HepG2 (cell line): ENCODE data around the gene AFDN. TPM values are rescaled to one million over a fixed set of nuclear protein-coding genes. Genes with fewer than 3 reads are reported as not detected.

Experiments
- ATAC-seq: fragments of 200-7000 bp; cut with Tn5 transposase; 3 replicates; pipeline ENCODE4 v1.9.1; 2020; ENCODE audit warnings: mild to moderate bottlenecking, moderate library complexity
- BruUV-seq: library from RNA; stranded (reverse); fragments of 400-500 nt; replicated peaks from 2 replicates; lab custom pipeline; 2021; lab: Mats Ljungman, UMichigan
- CTCF ChIA-PET: fragments of 300-600 bp; formaldehyde crosslinking; extraction: SDS; loops from one replicate; lab custom pipeline; 2021; ENCODE audit warnings: low total read pairs, inconsistent platforms, low intra/inter-chr PET ratio; lab: Yijun Ruan, JAX
- POLR2A ChIA-PET: fragments of 350-600 bp; sonication (Branson Sonifier 250); formaldehyde crosslinking; loops from one replicate; lab custom pipeline; 2020; ENCODE audit warnings: antibody characterized with exemption, inconsistent platforms; lab: Yijun Ruan, JAX
- DNase-seq: peaks from one replicate; pipeline ENCODE4 v3.0.0-alpha.2; 2015; ENCODE audit warnings: low spot score
- FAIRE-seq: peaks from 3 replicates; lab custom pipeline; 2011; peaks lifted over from hg19 to GRCh38; lab: Jason Lieb, UNC
- H2AFZ ChIP-seq: one replicate; pipeline ENCODE4 v1.6.1; 2011; ENCODE audit warnings: low read length, inconsistent platforms
- H3K27ac ChIP-seq: fragments of 300-600 bp; 3 replicates; pipeline ENCODE4 v1.8.0; 2011; ENCODE audit warnings: mixed run types, mild to moderate bottlenecking, mixed read lengths, low read length, inconsistent platforms; ENCODE audit not compliant: insufficient read depth; ENCODE audit errors: extremely low read length
- H3K27me3 ChIP-seq, 2 experiments: fragments of 200-600 bp in 1 of 2; 2 replicates in 1 of 2; 3 replicates in 1 of 2; pipeline versions ENCODE4 v1.6.0 to v1.8.0; 2011; ENCODE audit warnings: low read length in 2 of 2, mild to moderate bottlenecking in 2 of 2, moderate library complexity in 2 of 2, inconsistent platforms in 1 of 2; ENCODE audit not compliant: insufficient read depth in 2 of 2, control insufficient read depth in 1 of 2
- H3K36me3 ChIP-seq, 2 experiments: fragments of 200-600 bp in 1 of 2; replicated peaks in 1 of 2; 2 replicates in 1 of 2; 3 replicates in 1 of 2; pipeline versions ENCODE4 v1.5.1 to v1.8.0; 2011; ENCODE audit warnings: low read length in 2 of 2, inconsistent platforms in 1 of 2; ENCODE audit not compliant: insufficient read depth in 2 of 2, control insufficient read depth in 1 of 2
- H3K4me1 ChIP-seq: 2 replicates; pipeline ENCODE4 v1.5.1; 2012; ENCODE audit warnings: low read length, inconsistent platforms; ENCODE audit not compliant: insufficient read depth
- H3K4me2 ChIP-seq: 2 replicates; pipeline ENCODE4 v1.6.0; 2011; ENCODE audit warnings: low read depth, low read length, inconsistent platforms
- H3K4me3 ChIP-seq, 3 experiments: fragments of 200-600 bp in 1 of 3; sonication (generic), shearing (Covaris generic) in 1 of 3; replicated peaks in 1 of 3; 2 replicates each; pipeline ENCODE4 v1.5.1; 2011 to 2016; ENCODE audit warnings: low read length in 3 of 3, inconsistent platforms in 2 of 3, low read depth in 2 of 3, mild to moderate bottlenecking in 2 of 3, control low read depth in 1 of 3, mixed read lengths in 1 of 3; ENCODE audit not compliant: insufficient read depth in 1 of 3
- H3K79me2 ChIP-seq: one replicate; pipeline ENCODE4 v1.6.1; 2011; ENCODE audit warnings: low read length, inconsistent platforms; ENCODE audit not compliant: insufficient read depth
- H3K9ac ChIP-seq: 2 replicates; pipeline ENCODE4 v1.6.0; 2011; ENCODE audit warnings: mild to moderate bottlenecking, low read depth, low read length, inconsistent platforms; ENCODE audit not compliant: insufficient read depth
- H3K9me3 ChIP-seq: 2 replicates; pipeline ENCODE4 v1.5.1; 2012; ENCODE audit warnings: mild to moderate bottlenecking, low read length
- H4K20me1 ChIP-seq: 2 replicates; pipeline ENCODE4 v1.6.0; 2011; ENCODE audit warnings: inconsistent platforms, mild to moderate bottlenecking, low read length, moderate library complexity; ENCODE audit not compliant: insufficient read depth
- EZH2 ChIP-seq: conservative IDR thresholded peaks from 2 replicates; pipeline ENCODE4 v1.6.1; 2012; ENCODE audit warnings: mild to moderate bottlenecking, low read depth, low read length, moderate library complexity
- MAFG ChIP-seq: sonication (generic); formaldehyde crosslinking; IDR thresholded peaks from 2 replicates; pipeline ENCODE4 v1.5.1; 2020; ENCODE audit warnings: mild to moderate bottlenecking, missing genetic modification reagents
- MED13 ChIP-seq: sonication (generic); formaldehyde crosslinking; IDR thresholded peaks from 2 replicates; pipeline ENCODE4 v1.5.0; 2020; ENCODE audit warnings: missing genetic modification reagents
- MZF1 ChIP-seq: sonication (generic); formaldehyde crosslinking; IDR thresholded peaks from 2 replicates; pipeline ENCODE4 v1.8.1; 2023; ENCODE audit warnings: mild to moderate bottlenecking, missing genetic modification reagents, borderline replicate concordance
- ZBTB42 ChIP-seq: sonication (generic); formaldehyde crosslinking; IDR thresholded peaks from 2 replicates; pipeline ENCODE4 v1.5.0; 2020; ENCODE audit warnings: mild to moderate bottlenecking, missing genetic modification reagents
- ZNF317 ChIP-seq: sonication (generic); formaldehyde crosslinking; IDR thresholded peaks from 2 replicates; pipeline ENCODE4 v1.5.0; 2020; ENCODE audit warnings: mild to moderate bottlenecking, missing genetic modification reagents
- ZNF343 ChIP-seq: sonication (generic); formaldehyde crosslinking; IDR thresholded peaks from 2 replicates; pipeline ENCODE4 v1.4.0; 2020; ENCODE audit warnings: mild to moderate bottlenecking, missing genetic modification reagents
- ZNF564 ChIP-seq: sonication (generic); formaldehyde crosslinking; IDR thresholded peaks from 2 replicates; pipeline ENCODE4 v1.8.1; 2023; ENCODE audit warnings: mild to moderate bottlenecking, missing genetic modification reagents
- ZSCAN9 ChIP-seq: IDR thresholded peaks from 2 replicates; pipeline ENCODE4 v1.6.1; 2016; ENCODE audit warnings: borderline replicate concordance
- WGBS: methylation state at CpG from one replicate; pipeline ENCODE4 v1.1.6; 2017; ENCODE audit warnings: low lambda C conversion rate; 5-methylcytosine and 5-hydroxymethylcytosine counted together
- in situ Hi-C: cut with HindIII; loops from 2 replicates; pipeline ENCODE4 v1.10.0; 2017; ENCODE audit warnings: low pct_unique_long_range_greater_than_20kb; ENCODE audit not compliant: extremely low pct_ligation_motif_present
- intact Hi-C: fragments of 100-400 bp; cut with micrococcal nuclease; formaldehyde crosslinking; loops from one replicate; pipeline ENCODE4 v1.10.0; 2022; ENCODE audit not compliant: unreplicated experiment
- polyA plus RNA-seq, 8 experiments: library from polyadenylated mRNA; depleted of rRNA in 3 of 8; stranded (reverse) in 7 of 8; unstranded in 1 of 8; fragments of >200 nt; fragmentation: Illumina TruSeq in 4 of 8; extraction: Trizol in 4 of 8; gene quantifications; 2 replicates each; pipeline versions ENCODE4 v1.2.1 to v1.2.3, GENCODE V29; 2011 to 2016; ENCODE audit warnings: low read depth in 4 of 8, missing spikeins in 1 of 8, mixed read lengths in 1 of 8; ENCODE audit not compliant: insufficient read depth in 1 of 8
- total RNA-seq, 5 experiments: library from RNA; depleted of rRNA; stranded (reverse); fragments of >200 nt; fragmentation: Illumina TruSeq; extraction: Trizol; gene quantifications; 2 replicates each; pipeline ENCODE4 v1.2.3, GENCODE V29; 2016; ENCODE audit warnings: low read depth in 1 of 5
- TF ChIP-seq, protein P1 (sequence below): IDR thresholded peaks from 2 replicates; pipeline ENCODE4 v1.6.1; 2012; ENCODE audit warnings: low read depth, low read length, improper control_type of control experiment
- TF ChIP-seq, protein P2 (sequence below): sonication (generic); formaldehyde crosslinking; IDR thresholded peaks from 2 replicates; pipeline ENCODE4 v1.4.0; 2020; ENCODE audit warnings: mild to moderate bottlenecking, missing genetic modification reagents

Gene AFDN
- total and polyA plus RNA-seq, 2 of the 13 experiments (the other 11 are each of a cell fraction or from before 2014, with no cell fraction given), result 136 to 151 TPM

DNA sequence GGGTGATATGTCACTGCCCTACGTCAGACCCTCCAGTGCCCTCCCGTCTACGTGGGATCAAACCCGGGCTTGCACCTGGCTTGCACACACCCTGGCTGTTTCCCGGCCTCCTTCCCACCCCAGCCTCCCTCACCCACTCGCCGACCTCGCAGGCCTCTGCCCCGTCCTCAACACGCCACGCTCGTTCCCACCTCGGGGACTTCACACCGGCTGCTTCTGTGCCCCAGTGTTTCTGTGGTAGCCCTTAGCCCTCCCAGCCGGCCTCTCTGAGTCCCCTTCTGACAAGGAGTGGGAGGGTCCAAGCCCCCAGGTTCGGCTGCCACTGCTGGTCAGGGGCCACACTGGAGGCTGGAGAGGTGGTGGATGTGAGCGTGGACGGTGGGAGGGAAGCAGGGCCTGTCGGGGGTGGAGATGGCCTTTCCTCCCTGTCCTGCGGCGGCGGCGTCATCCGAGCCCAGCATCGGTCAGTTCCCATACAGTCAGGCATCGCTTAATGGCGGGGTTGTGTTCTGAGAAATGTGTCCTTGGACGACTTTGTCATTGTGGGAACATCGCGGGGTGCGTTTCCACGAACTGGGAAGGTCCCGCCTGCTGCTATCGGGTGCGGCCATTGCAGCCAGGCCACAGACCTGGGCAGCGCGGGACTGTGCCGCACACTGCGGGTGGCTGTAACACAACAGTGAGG lies 159.3 kb downstream of the AFDN start (continued):
- TF ChIP-seq, protein P1, sequence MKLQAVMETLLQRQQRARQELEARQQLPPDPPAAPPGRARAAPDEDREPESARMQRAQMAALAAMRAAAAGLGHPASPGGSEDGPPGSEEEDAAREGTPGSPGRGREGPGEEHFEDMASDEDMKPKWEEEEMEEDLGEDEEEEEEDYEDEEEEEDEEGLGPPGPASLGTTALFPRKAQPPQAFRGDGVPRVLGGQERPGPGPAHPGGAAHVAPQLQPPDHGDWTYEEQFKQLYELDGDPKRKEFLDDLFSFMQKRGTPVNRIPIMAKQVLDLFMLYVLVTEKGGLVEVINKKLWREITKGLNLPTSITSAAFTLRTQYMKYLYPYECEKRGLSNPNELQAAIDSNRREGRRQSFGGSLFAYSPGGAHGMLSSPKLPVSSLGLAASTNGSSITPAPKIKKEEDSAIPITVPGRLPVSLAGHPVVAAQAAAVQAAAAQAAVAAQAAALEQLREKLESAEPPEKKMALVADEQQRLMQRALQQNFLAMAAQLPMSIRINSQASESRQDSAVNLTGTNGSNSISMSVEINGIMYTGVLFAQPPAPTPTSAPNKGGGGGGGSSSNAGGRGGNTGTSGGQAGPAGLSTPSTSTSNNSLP, result no peak
- no peak for TF ChIP-seq ZNF564

DNA sequence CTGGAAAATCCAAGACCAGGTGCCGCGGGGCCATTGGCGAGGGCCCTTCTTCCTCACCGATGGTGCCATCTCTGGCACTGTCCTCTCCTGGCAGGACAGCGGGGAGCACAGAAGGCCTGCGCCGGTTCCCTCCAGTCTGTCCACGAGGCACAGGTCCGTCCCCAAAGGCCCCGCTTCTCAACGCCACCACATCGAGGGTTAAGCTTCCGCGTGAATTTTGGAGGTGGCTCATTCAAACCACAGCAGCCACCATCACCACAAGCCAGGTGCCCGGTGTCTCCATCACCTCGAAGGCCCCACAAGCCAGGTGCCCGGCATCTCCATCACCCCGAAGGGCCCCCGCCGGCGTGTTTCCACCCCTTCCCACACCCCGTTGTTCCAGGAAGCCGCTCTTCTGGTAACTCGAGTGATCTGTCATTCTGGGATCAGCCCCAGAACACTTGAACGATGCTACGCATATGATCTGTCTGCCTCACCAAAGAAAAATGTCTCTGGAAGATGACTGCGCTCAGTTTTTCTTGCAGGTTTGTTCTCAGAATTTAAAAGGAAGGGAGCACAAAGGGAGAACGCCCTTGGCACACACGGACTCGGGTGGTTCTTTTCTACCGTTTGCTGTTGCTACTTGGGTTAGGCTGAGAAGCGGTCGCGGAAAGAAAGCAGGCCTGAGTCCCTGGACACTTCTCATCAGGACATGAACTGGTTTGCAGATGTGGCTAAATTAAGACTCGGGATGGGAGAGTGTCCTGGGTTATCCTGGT lies 160.9 kb downstream of the AFDN start:
- no peaks in the 10 kb centered on the region for H3K4me1 ChIP-seq
- H3K79me2 ChIP-seq, result no peaks in the 10 kb centered on the region
- no peaks in the 10 kb centered on the region for H3K9me3 ChIP-seq
- CTCF ChIA-PET, result no interaction called here
- POLR2A ChIA-PET, result no interaction called here
- no peak for ATAC-seq
- BruUV-seq, result no TSS peak
- no peak overlapping the region for H3K27ac ChIP-seq
- in situ Hi-C loops, result no loop called here
- TF ChIP-seq ZNF317 (CRISPR knock-in tag), result no peak
- no peak for TF ChIP-seq MAFG
- TF ChIP-seq EZH2, result no peak
- no peak for TF ChIP-seq MED13 (CRISPR knock-in tag)
- TF ChIP-seq MZF1, result no peak
- TF ChIP-seq ZSCAN9 (CRISPR knock-in tag), result no peak
- no peak for TF ChIP-seq ZBTB42
- TF ChIP-seq, protein P2, sequence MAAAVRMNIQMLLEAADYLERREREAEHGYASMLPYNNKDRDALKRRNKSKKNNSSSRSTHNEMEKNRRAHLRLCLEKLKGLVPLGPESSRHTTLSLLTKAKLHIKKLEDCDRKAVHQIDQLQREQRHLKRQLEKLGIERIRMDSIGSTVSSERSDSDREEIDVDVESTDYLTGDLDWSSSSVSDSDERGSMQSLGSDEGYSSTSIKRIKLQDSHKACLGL (CRISPR knock-in tag), result no peak
- no peak for TF ChIP-seq ZNF343 (CRISPR knock-in tag)
- no peak for FAIRE-seq
- no peak overlapping the region for H3K4me3 ChIP-seq
- H3K36me3 ChIP-seq, result no peaks in the 10 kb centered on the region
- intact Hi-C loops, result no loop called here
- H4K20me1 ChIP-seq, result no peaks in the 10 kb centered on the region
- H3K27me3 ChIP-seq, result peaks cover 4 to 15% of the 10 kb centered on the region in 2 experiments; a peak in 3 of 5 replicates
- no peak for DNase-seq
- no peak overlapping the region for H3K9ac ChIP-seq
- WGBS, result 65% methylated on average over 35 of the region's 35 CpGs
- no peak overlapping the region for H2AFZ ChIP-seq
- H3K4me2 ChIP-seq, result no peak overlapping the region
